LoVo (cell line): ENCODE results near the gene CRLF1.
A peak's percentile ranks its signal among the peaks of the same experiment; 100 is the strongest.
"Not testable (repeated sequence)": the region's sequence is repeated elsewhere in the genome, so short reads cannot be mapped to it uniquely, and the experiment has no call there.

Experiments
- DNase-seq: peaks from one replicate; pipeline ENCODE4 v3.0.0-alpha.2; 2016; ENCODE audit warnings: low spot score

The CRLF1 gene

GRCh38 chr19:18592732-18593131 is 13.9 kb downstream of the CRLF1 start:
- DNase-seq: not testable (repeated sequence)

- no peak for DNase-seq
Measured at GRCh38 chr19:18591735-18592385, 14.7 kb downstream of the CRLF1 start.

GRCh38 chr19:18590273-18591272 is 16.0 kb downstream of the CRLF1 start:
- no peak for DNase-seq

- DNase-seq: peak; percentile 54
Measured at GRCh38 chr19:18589380-18590272, 17.0 kb downstream of the CRLF1 start.

GRCh38 chr19:18588611-18589379 is 17.8 kb downstream of the CRLF1 start, which contains the start of gene REX1BD:
Gene REX1BD (plus strand): TSS chr19:18588798. CDS start chr19:18588802, 4 bp downstream.
- DNase-seq: peak; percentile 83

- no peak for DNase-seq
Measured at GRCh38 chr19:18587962-18588610, 18.5 kb downstream of the CRLF1 start.

- DNase-seq: no peak
Measured at GRCh38 chr19:18587561-18587960, 19.0 kb downstream of the CRLF1 start.

- no peak for DNase-seq
Measured at GRCh38 chr19:18586306-18586705, 20.3 kb downstream of the CRLF1 start.

- DNase-seq: no peak
Measured at GRCh38 chr19:18580311-18580710, 26.3 kb downstream of the CRLF1 start.

- no peak for DNase-seq
Measured at GRCh38 chr19:18577365-18577914, 29.2 kb downstream of the CRLF1 start.

- no peak for DNase-seq
Measured at GRCh38 chr19:18576383-18576782, 30.2 kb downstream of the CRLF1 start.

GRCh38 chr19:18574691-18575291 is 31.8 kb downstream of the CRLF1 start:
- no peak for DNase-seq

- DNase-seq: peak; percentile 99
Measured at GRCh38 chr19:18571564-18572344, 34.8 kb downstream of the CRLF1 start, which contains the start of gene UBA52. Gene UBA52 (plus strand): TSS chr19:18571857. CDS start chr19:18573301, 1,444 bp downstream.

GRCh38 chr19:18568367-18568766 is 38.2 kb downstream of the CRLF1 start:
- DNase-seq: no peak

- no peak for DNase-seq
Measured at GRCh38 chr19:18566953-18567352, 39.6 kb downstream of the CRLF1 start.

- DNase-seq: no peak
Measured at GRCh38 chr19:18562086-18562485, 44.5 kb downstream of the CRLF1 start.

GRCh38 chr19:18559685-18560084 is 46.9 kb downstream of the CRLF1 start:
- DNase-seq: no peak

GRCh38 chr19:18558604-18559003 is 48.0 kb downstream of the CRLF1 start:
- no peak for DNase-seq

GRCh38 chr19:18558202-18558555 is 48.4 kb downstream of the CRLF1 start:
- no peak for DNase-seq
